Measurements from ENCODE around the gene SULT1A2. TPM values are rescaled to one million over a fixed set of nuclear protein-coding genes. Genes with fewer than 3 reads are reported as not detected.

The SULT1A2 gene
- polyA plus RNA-seq, 2 of the 4 experiments (the other 2 are of a cell fraction): 0.06 to 0.09 TPM

DNA sequence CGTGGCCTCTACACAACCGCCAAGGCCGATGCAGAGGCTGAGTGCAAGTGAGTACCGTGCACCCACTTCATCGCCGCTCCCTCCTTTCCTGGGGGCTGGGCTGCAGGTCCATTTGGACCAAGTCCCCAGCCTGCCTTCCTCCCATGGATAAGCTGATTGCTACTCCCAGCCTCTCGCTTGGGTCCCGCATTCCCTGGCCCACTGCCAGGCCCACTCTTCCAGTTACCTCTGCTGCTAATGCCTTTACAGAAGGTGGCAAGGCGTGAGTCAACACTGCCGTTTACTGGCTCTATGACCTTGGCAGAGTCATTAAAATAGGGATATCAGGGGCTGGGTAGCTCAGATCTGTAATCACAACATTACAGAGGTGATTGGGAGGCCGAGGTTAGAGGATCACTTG lies 11.2 kb downstream of the SULT1A2 start:
- ChIA-PET POLR2A (no interaction called here), CTCF (interaction anchor here (1.3 to 2.3 kb wide), 3 partner anchors 24 to 308 kb away, joined by 3 to 10 read pairs (median 5); partner anchors contain the start of gene SULT1A1)
- Histone ChIP-seq H3K4me1 (peaks cover 25% of the 10 kb centered on the region), H3K4me3 (no peak overlapping the region), H3K9me3 (no peaks in the 10 kb centered on the region), H3K27ac (no peak overlapping the region), H3K4me2 (no peak overlapping the region)
- ATAC-seq (no peak), DNase-seq (ENCODE audit: low read depth in 1 of 2, low spot score in 1 of 2) (no peak), FAIRE-seq (no peak)
- 86% methylated on average over 11 of the region's 11 CpGs for WGBS (ENCODE audit: missing lambda C conversion rate)
- TF ChIP-seq, protein P1, sequence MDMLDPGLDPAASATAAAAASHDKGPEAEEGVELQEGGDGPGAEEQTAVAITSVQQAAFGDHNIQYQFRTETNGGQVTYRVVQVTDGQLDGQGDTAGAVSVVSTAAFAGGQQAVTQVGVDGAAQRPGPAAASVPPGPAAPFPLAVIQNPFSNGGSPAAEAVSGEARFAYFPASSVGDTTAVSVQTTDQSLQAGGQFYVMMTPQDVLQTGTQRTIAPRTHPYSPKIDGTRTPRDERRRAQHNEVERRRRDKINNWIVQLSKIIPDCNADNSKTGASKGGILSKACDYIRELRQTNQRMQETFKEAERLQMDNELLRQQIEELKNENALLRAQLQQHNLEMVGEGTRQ (IDR thresholded peaks at IDR 0.05): no peak
- TF ChIP-seq HEYL (CRISPR knock-in tag; IDR thresholded peaks at IDR 0.05): no peak
- TF ChIP-seq ZSCAN20 (CRISPR knock-in tag; IDR thresholded peaks at IDR 0.05): no peak
- TF ChIP-seq RNF2 (IDR thresholded peaks at IDR 0.05; ENCODE audit: borderline replicate concordance, low read depth): no peak
- TF ChIP-seq SREBF2 (IDR thresholded peaks at IDR 0.05): no peak
- TF ChIP-seq ZC3H11A (IDR thresholded peaks at IDR 0.05): no peak
- no peak for TF ChIP-seq POLR2AphosphoS2 (conservative IDR thresholded peaks at IDR 0.05; ENCODE audit: low read length)
- TF ChIP-seq FOXS1 (CRISPR knock-in tag; IDR thresholded peaks at IDR 0.05): no peak
- TF ChIP-seq PHF8 (IDR thresholded peaks at IDR 0.05; ENCODE audit: borderline replicate concordance, low read depth): no peak
- TF ChIP-seq MYC (IDR thresholded peaks at IDR 0.05; ENCODE audit: borderline replicate concordance, low read length): no peak
- TF ChIP-seq, protein P2, sequence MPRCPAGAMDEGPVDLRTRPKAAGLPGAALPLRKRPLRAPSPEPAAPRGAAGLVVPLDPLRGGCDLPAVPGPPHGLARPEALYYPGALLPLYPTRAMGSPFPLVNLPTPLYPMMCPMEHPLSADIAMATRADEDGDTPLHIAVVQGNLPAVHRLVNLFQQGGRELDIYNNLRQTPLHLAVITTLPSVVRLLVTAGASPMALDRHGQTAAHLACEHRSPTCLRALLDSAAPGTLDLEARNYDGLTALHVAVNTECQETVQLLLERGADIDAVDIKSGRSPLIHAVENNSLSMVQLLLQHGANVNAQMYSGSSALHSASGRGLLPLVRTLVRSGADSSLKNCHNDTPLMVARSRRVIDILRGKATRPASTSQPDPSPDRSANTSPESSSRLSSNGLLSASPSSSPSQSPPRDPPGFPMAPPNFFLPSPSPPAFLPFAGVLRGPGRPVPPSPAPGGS (IDR thresholded peaks at IDR 0.05): no peak
- TF ChIP-seq RAD21 (conservative IDR thresholded peaks at IDR 0.05 in 1 of 2, IDR thresholded peaks at IDR 0.05 in 1 of 2): no peak
- TF ChIP-seq MAZ (IDR thresholded peaks at IDR 0.05; ENCODE audit: borderline replicate concordance, low read depth, low read length): no peak
- no peak for TF ChIP-seq RARB (CRISPR knock-in tag; IDR thresholded peaks at IDR 0.05)

DNA sequence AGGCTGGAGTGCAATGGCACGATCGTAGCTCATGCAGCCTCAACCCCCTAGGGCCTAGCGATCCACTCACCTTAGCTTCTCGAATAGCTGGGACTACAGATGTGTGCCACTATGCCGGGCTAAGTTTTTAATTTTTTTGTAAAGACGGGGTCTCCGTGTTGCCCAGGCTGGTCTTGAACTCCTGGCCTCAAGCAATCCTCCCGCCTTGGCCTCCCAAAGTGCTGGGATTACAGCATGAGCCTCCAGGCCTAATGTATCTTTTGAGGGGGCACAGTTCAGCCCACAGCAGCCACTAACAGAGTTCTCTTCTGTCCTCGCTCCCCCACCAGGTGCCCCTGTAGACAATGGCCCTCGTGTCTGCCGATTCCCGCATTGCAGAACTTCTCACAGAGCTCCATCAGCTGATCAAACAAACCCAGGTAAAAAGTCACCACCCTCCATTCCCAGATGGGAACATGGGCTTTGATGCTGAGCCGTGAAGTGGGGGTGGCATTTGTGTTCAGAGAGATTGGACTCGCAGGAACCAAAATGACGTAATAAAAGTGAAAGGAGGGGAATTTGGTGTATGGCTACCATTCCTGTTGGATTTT lies 16.0 kb downstream of the SULT1A2 start:
- Histone ChIP-seq H3K4me1 (peaks cover 2% of the 10 kb centered on the region; the same call in 1 of the 3 replicates), H3K9me3 (no peaks in the 10 kb centered on the region), H3K27ac (no peak overlapping the region), H3K4me3 (no peak overlapping the region), H3K4me2 (no peak overlapping the region)
- no peak for FAIRE-seq
- no peak for ATAC-seq
- CTCF ChIA-PET: interaction anchor here (0.5 to 1.5 kb wide), 5 partner anchors 9 to 99 kb away, joined by 3 to 4 read pairs (median 3); no protein-coding TSS in a partner anchor
- POLR2A ChIA-PET: no interaction called here
- 96% methylated on average over 15 of the region's 15 CpGs for WGBS (ENCODE audit: missing lambda C conversion rate)
- DNase-seq (ENCODE audit: low read depth in 1 of 2, low spot score in 1 of 2): no peak
- no peak for TF ChIP-seq NPAS2 (CRISPR knock-in tag; IDR thresholded peaks at IDR 0.05; ENCODE audit: borderline replicate concordance)
- no peak for TF ChIP-seq CHD4 (IDR thresholded peaks at IDR 0.05; ENCODE audit: borderline replicate concordance)

DNA sequence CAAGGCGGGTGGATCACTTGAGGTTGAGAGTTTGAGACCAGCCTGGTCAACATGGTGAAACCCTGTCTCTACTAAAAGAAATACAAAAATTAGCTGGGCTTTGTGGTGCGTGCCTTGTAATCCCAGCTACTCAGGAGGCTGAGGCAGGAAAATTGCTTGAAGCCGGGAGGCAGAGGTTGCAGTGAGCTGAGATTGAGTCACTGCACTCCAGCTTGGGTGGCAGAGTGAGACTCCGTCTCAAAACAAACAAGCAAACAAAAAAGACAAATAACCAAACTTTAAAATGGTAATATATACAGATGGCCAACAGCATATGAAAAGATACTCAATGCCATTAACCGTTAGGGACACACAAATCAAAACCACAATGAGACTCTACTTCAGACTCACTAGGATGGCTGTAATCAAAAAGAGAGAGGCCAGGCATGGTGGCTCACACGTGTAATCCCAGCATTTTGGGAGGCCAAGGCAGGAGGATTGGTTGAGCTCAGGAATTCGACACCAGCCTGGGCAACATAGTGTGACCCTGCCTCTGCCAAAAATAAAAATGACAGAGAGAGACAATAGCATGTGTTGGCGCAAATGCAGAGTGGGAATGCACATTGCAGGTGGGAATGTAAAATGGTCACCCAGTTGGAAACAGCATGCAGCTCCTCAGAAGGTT lies 21.3 kb downstream of the SULT1A2 start:
- 68% methylated on average over 8 of the region's 8 CpGs for WGBS (ENCODE audit: missing lambda C conversion rate)
- ATAC-seq: no peak
- ChIA-PET POLR2A (no interaction called here), CTCF (no interaction called here)
- no peak overlapping the region for H3K4me2 ChIP-seq
- H3K27ac ChIP-seq: no peak overlapping the region
- TF ChIP-seq ZC3H11A (IDR thresholded peaks at IDR 0.05): no peak
- no peaks in the 10 kb centered on the region for H3K4me1 ChIP-seq
- no peak for DNase-seq (ENCODE audit: low read depth in 1 of 2, low spot score in 1 of 2)
- no peak for FAIRE-seq
- H3K4me3 ChIP-seq: no peak overlapping the region
- H3K9me3 ChIP-seq: no peaks in the 10 kb centered on the region

GRCh38 chr16:28574925-28575324 lies 21.9 kb downstream of the SULT1A2 start:
- CTCF ChIA-PET: no interaction called here
- ATAC-seq: no peak
- 95% methylated on average over 2 of the region's 2 CpGs for WGBS (ENCODE audit: missing lambda C conversion rate)

More at GRCh38 chr16:28574925-28575324, 21.9 kb downstream of the SULT1A2 start:
- FAIRE-seq: no peak
- no peak overlapping the region for H3K4me3 ChIP-seq
- H3K4me2 ChIP-seq: no peak overlapping the region
- H3K4me1 ChIP-seq: no peaks in the 10 kb centered on the region
- no peak for DNase-seq (ENCODE audit: low read depth in 1 of 2, low spot score in 1 of 2)
- POLR2A ChIA-PET: no interaction called here
- H3K9me3 ChIP-seq: no peaks in the 10 kb centered on the region
- TF ChIP-seq CEBPB (IDR thresholded peaks at IDR 0.05) (no peak), HMGXB4 (CRISPR knock-in tag; IDR thresholded peaks at IDR 0.05; ENCODE audit: borderline replicate concordance) (no peak), CBX2 (IDR thresholded peaks at IDR 0.05; ENCODE audit: borderline replicate concordance, low read depth) (no peak), NR3C1 (IDR thresholded peaks at IDR 0.05) (no peak), HOXB5 (CRISPR knock-in tag; IDR thresholded peaks at IDR 0.05) (no peak)
- TF ChIP-seq, protein P3, sequence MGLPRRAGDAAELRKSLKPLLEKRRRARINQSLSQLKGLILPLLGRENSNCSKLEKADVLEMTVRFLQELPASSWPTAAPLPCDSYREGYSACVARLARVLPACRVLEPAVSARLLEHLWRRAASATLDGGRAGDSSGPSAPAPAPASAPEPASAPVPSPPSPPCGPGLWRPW (IDR thresholded peaks at IDR 0.05): no peak
- no peak overlapping the region for H3K27ac ChIP-seq
